GM23248 (cell line): ENCODE measurements around the gene VPS8.

Source experiments
- EZH2 ChIP-seq: fragments of 200-600 bp; sonication (generic); IDR thresholded peaks from 2 replicates; pipeline ENCODE4 v1.6.1; 2018; ENCODE audit warnings: antibody characterized with exemption, mild to moderate bottlenecking; ENCODE audit not compliant: insufficient read depth, poor library complexity, severe bottlenecking
- EZH2phosphoT487 ChIP-seq: fragments of 200-600 bp; sonication (generic); IDR thresholded peaks from 2 replicates; pipeline ENCODE4 v1.6.1; 2018; ENCODE audit warnings: antibody characterized with exemption, moderate library complexity, mild to moderate bottlenecking, low read depth; ENCODE audit not compliant: insufficient read depth

GRCh38 chr3:184825121-184825820 lies 13.3 kb downstream of the VPS8 start:
- TF ChIP-seq EZH2 (no peak), EZH2phosphoT487 (no peak)
